H1 (cell line): ENCODE results near the gene GLRB. TPM values are rescaled to one million over a fixed set of nuclear protein-coding genes. Genes with fewer than 3 reads are reported as not detected.

Experiments
- CTCF ChIA-PET: fragments of 300-600 bp; sonication (Branson Sonifier 250); formaldehyde crosslinking; loops from one replicate; lab custom pipeline; 2021; ENCODE audit not compliant: partially characterized antibody; lab: Charles Lee
- POLR2A ChIA-PET: fragments of 300-600 bp; sonication (Branson Sonifier 250); formaldehyde crosslinking; loops from one replicate; lab custom pipeline; 2021; ENCODE audit warnings: inconsistent platforms; ENCODE audit not compliant: partially characterized antibody; lab: Charles Lee
- DNase-seq, 2 experiments: peaks; one replicate each; pipeline versions ENCODE4 v3.0.0 to v3.0.0-alpha.2; 2010 to 2022; ENCODE audit warnings: low spot score in 2 of 2, low read depth in 1 of 2, mixed read lengths in 1 of 2
- FAIRE-seq: peaks from 2 replicates; lab custom pipeline; 2011; peaks lifted over from hg19 to GRCh38; lab: Jason Lieb, UNC
- H2AFZ ChIP-seq: 2 replicates; pipeline ENCODE4 v1.8.1; 2012; ENCODE audit warnings: low read length, inconsistent platforms
- H2AK5ac ChIP-seq: 2 replicates; pipeline ENCODE4 v1.6.1; 2013; ENCODE audit warnings: low read depth, low read length
- H2BK120ac ChIP-seq: replicated peaks from 2 replicates; pipeline ENCODE3; 2013; ENCODE audit warnings: low read depth, low read length, inconsistent platforms
- H2BK12ac ChIP-seq: 2 replicates; pipeline ENCODE4 v1.6.1; 2013; ENCODE audit warnings: low read depth, low read length
- H2BK15ac ChIP-seq: 2 replicates; pipeline ENCODE4 v1.6.1; 2013; ENCODE audit warnings: low read length
- H2BK20ac ChIP-seq: 2 replicates; pipeline ENCODE4 v1.6.1; 2013; ENCODE audit warnings: low read length
- H2BK5ac ChIP-seq: 2 replicates; pipeline ENCODE4 v1.6.1; 2013; ENCODE audit warnings: low read depth, low read length
- H3K14ac ChIP-seq: 2 replicates; pipeline ENCODE4 v1.6.1; 2013; ENCODE audit warnings: inconsistent platforms; ENCODE audit not compliant: insufficient read length
- H3K18ac ChIP-seq: 2 replicates; pipeline ENCODE4 v1.6.1; 2013; ENCODE audit warnings: low read length; ENCODE audit errors: extremely low read depth
- H3K23ac ChIP-seq: 2 replicates; pipeline ENCODE4 v1.6.1; 2013; ENCODE audit warnings: inconsistent platforms; ENCODE audit not compliant: insufficient read length
- H3K23me2 ChIP-seq: 2 replicates; pipeline ENCODE4 v1.6.1; 2013; ENCODE audit warnings: low read depth, low read length
- H3K27ac ChIP-seq: 2 replicates; pipeline ENCODE4 v1.6.1; 2011; ENCODE audit warnings: low read depth, low read length, inconsistent platforms
- H3K27me3 ChIP-seq, 4 experiments: replicated peaks in 1 of 4; 1 replicate in 1 of 4; 2 replicates in 3 of 4; pipeline versions ENCODE4 v1.6.1 to v1.8.1; 2011 to 2013; ENCODE audit warnings: low read length in 3 of 4, mild to moderate bottlenecking in 3 of 4, inconsistent platforms in 2 of 4, mixed read lengths in 2 of 4, moderate library complexity in 1 of 4; ENCODE audit not compliant: control insufficient read depth in 3 of 4, insufficient read depth in 3 of 4; ENCODE audit errors: extremely low read depth in 1 of 4
- H3K36me3 ChIP-seq, 4 experiments: 2 replicates each; pipeline versions ENCODE4 v1.6.1 to v1.8.1; 2011 to 2013; ENCODE audit warnings: mild to moderate bottlenecking in 4 of 4, low read length in 3 of 4, moderate library complexity in 2 of 4, control low read depth in 1 of 4, inconsistent platforms in 1 of 4; ENCODE audit not compliant: insufficient read depth in 4 of 4, control insufficient read depth in 2 of 4
- H3K4ac ChIP-seq: replicated peaks from 2 replicates; pipeline ENCODE3; 2013; ENCODE audit warnings: low read length, low read depth, mixed read lengths, inconsistent platforms; ENCODE audit not compliant: insufficient read length
- H3K4me1 ChIP-seq, 4 experiments: replicated peaks in 1 of 4; 1 replicate in 1 of 4; 2 replicates in 3 of 4; pipeline versions ENCODE4 v1.6.1 to v1.8.1; 2011 to 2013; ENCODE audit warnings: low read length in 3 of 4, inconsistent platforms in 2 of 4, mixed read lengths in 1 of 4; ENCODE audit not compliant: insufficient read depth in 4 of 4, control insufficient read depth in 3 of 4
- H3K4me2 ChIP-seq, 2 experiments: 2 replicates each; pipeline versions ENCODE4 v1.6.1 to v1.8.1; 2011 to 2013; ENCODE audit warnings: low read depth in 2 of 2, low read length in 2 of 2, control low read depth in 1 of 2, inconsistent platforms in 1 of 2, mild to moderate bottlenecking in 1 of 2; ENCODE audit not compliant: insufficient read depth in 1 of 2
- H3K4me3 ChIP-seq, 4 experiments: fragments of 200-600, 300-600 bp in 1 of 4; sonication (generic), shearing (Covaris generic), sonication (Bioruptor Twin) in 1 of 4; 2 replicates each; pipeline versions ENCODE4 v1.5.1 to v1.8.1; 2011 to 2016; ENCODE audit warnings: low read length in 4 of 4, low read depth in 3 of 4, control low read depth in 2 of 4, inconsistent platforms in 2 of 4, mild to moderate bottlenecking in 2 of 4, mixed read lengths in 1 of 4, moderate library complexity in 1 of 4; ENCODE audit not compliant: insufficient read depth in 2 of 4; ENCODE audit errors: extremely low read depth in 1 of 4
- H3K56ac ChIP-seq: replicated peaks from 2 replicates; pipeline ENCODE3; 2013; ENCODE audit warnings: low read depth, mild to moderate bottlenecking, mixed read lengths, low read length, inconsistent platforms; ENCODE audit not compliant: insufficient read length
- H3K79me1 ChIP-seq: 2 replicates; pipeline ENCODE4 v1.6.1; 2013; ENCODE audit warnings: low read depth, low read length, control low read depth
- H3K79me2 ChIP-seq, 2 experiments: 2 replicates each; pipeline versions ENCODE4 v1.6.1 to v1.8.1; 2012 to 2013; ENCODE audit warnings: low read length in 2 of 2, mild to moderate bottlenecking in 2 of 2, inconsistent platforms in 1 of 2; ENCODE audit not compliant: insufficient read depth in 2 of 2, control insufficient read depth in 1 of 2
- H3K9ac ChIP-seq, 4 experiments: replicated peaks in 1 of 4; 1 replicate in 1 of 4; 2 replicates in 3 of 4; pipeline versions ENCODE4 v1.6.1 to v1.8.1; 2011 to 2013; ENCODE audit warnings: low read depth in 3 of 4, low read length in 3 of 4, control low read depth in 2 of 4, mild to moderate bottlenecking in 2 of 4, moderate library complexity in 2 of 4, inconsistent platforms in 1 of 4; ENCODE audit errors: extremely low read depth in 1 of 4
- H3K9me3 ChIP-seq, 2 experiments: 2 replicates each; pipeline versions ENCODE4 v1.6.1 to v1.8.1; 2012 to 2013; ENCODE audit warnings: mild to moderate bottlenecking in 2 of 2, moderate library complexity in 2 of 2, control low read depth in 1 of 2, inconsistent platforms in 1 of 2, low read depth in 1 of 2, low read length in 1 of 2, mixed read lengths in 1 of 2; ENCODE audit not compliant: insufficient read depth in 2 of 2
- H4K20me1 ChIP-seq, 2 experiments: replicated peaks in 1 of 2; 2 replicates each; pipeline versions ENCODE3 to v1.8.1; 2011 to 2013; ENCODE audit warnings: inconsistent platforms in 2 of 2, low read length in 2 of 2, mild to moderate bottlenecking in 1 of 2; ENCODE audit not compliant: insufficient read depth in 2 of 2, control insufficient read depth in 1 of 2
- H4K5ac ChIP-seq: 2 replicates; pipeline ENCODE4 v1.6.1; 2013; ENCODE audit warnings: low read length, low read depth, mixed read lengths, inconsistent platforms; ENCODE audit not compliant: insufficient read length
- H4K8ac ChIP-seq: 2 replicates; pipeline ENCODE4 v1.8.0; 2013; ENCODE audit warnings: mild to moderate bottlenecking, moderate library complexity, low read length, inconsistent platforms; ENCODE audit not compliant: insufficient read depth; ENCODE audit errors: extremely low read depth
- H4K91ac ChIP-seq: replicated peaks from 2 replicates; pipeline ENCODE3; 2013; ENCODE audit warnings: low read length, mixed read lengths, inconsistent platforms; ENCODE audit not compliant: insufficient read length
- BCL11A ChIP-seq, 2 experiments: IDR thresholded peaks; one replicate each; pipeline ENCODE4 v1.6.1; 2011; ENCODE audit warnings: low read depth in 2 of 2, low read length in 2 of 2, mild to moderate bottlenecking in 2 of 2
- CEBPB ChIP-seq: IDR thresholded peaks from 2 replicates; pipeline ENCODE4 v1.6.1; 2012; ENCODE audit warnings: low read depth, low read length
- CREB1 ChIP-seq: IDR thresholded peaks from 2 replicates; pipeline ENCODE4 v1.6.1; 2012; ENCODE audit warnings: inconsistent platforms
- HDAC2 ChIP-seq, 2 experiments: fragments of 300-600 bp in 1 of 2; sonication (generic) in 1 of 2; IDR thresholded peaks; 2 replicates each; pipeline ENCODE4 v1.6.1; 2011 to 2012; ENCODE audit warnings: low read depth in 2 of 2, low read length in 2 of 2, mild to moderate bottlenecking in 2 of 2, moderate library complexity in 2 of 2, borderline replicate concordance in 1 of 2, inconsistent platforms in 1 of 2
- HDAC6 ChIP-seq: IDR thresholded peaks from one replicate; pipeline ENCODE4 v1.7.1; 2012; ENCODE audit warnings: low read depth, mild to moderate bottlenecking, inconsistent platforms, low read length, moderate library complexity
- JUND ChIP-seq: IDR thresholded peaks from 2 replicates; pipeline ENCODE4 v1.6.1; 2011; ENCODE audit warnings: mild to moderate bottlenecking, improper control_type of control experiment, low read length
- RBBP5 ChIP-seq: IDR thresholded peaks from 2 replicates; pipeline ENCODE4 v1.7.1; 2012; ENCODE audit warnings: low read depth, mild to moderate bottlenecking, inconsistent platforms, low read length, moderate library complexity, borderline replicate concordance
- RNF2 ChIP-seq: fragments of 200-900, 300-1000 bp; sonication (generic); IDR thresholded peaks from 2 replicates; pipeline ENCODE4 v1.7.1; 2016; ENCODE audit warnings: borderline replicate concordance, low read depth, mild to moderate bottlenecking, antibody characterized with exemption, low read length; ENCODE audit not compliant: poor library complexity, severe bottlenecking; ENCODE audit errors: missing control alignments
- SAP30 ChIP-seq: fragments of 300-600 bp; sonication (generic); IDR thresholded peaks from 2 replicates; pipeline ENCODE4 v1.7.1; 2012; ENCODE audit warnings: low read length, moderate library complexity, mild to moderate bottlenecking, inconsistent platforms; ENCODE audit not compliant: insufficient read depth, insufficient replicate concordance
- SP2 ChIP-seq: IDR thresholded peaks from 2 replicates; pipeline ENCODE4 v1.6.1; 2012; ENCODE audit warnings: mild to moderate bottlenecking, low read length, inconsistent platforms
- SP4 ChIP-seq: IDR thresholded peaks from 2 replicates; pipeline ENCODE4 v1.6.1; 2012; ENCODE audit warnings: low read length, inconsistent platforms
- WGBS, 2 experiments: shearing (Covaris generic) in 1 of 2; methylation state at CpG; one replicate each; pipeline versions ENCODE4 v1.1.6 to v1.1.7; 2013 to 2015; ENCODE audit warnings: low lambda C conversion rate in 2 of 2, mixed read lengths in 2 of 2, inconsistent platforms in 1 of 2, low coverage in 1 of 2, missing lambda C conversion rate in 1 of 2; ENCODE audit not compliant: insufficient replicate concordance in 2 of 2, insufficient coverage in 1 of 2, insufficient read length in 1 of 2; ENCODE audit errors: extremely low coverage in 1 of 2, missing lambda C conversion rate in 1 of 2; 5-methylcytosine and 5-hydroxymethylcytosine counted together
- polyA plus RNA-seq, 7 experiments: library from polyadenylated mRNA; depleted of rRNA in 3 of 7; stranded (reverse) in 5 of 7; unstranded in 2 of 7; fragments of >200 nt in 5 of 7; fragments of 200-250 nt in 2 of 7; gene quantifications; 1 replicate in 5 of 7; 2 replicates in 1 of 7; 4 replicates in 1 of 7; pipeline versions ENCODE4 v1.2.1 to v1.2.3, GENCODE V29; 2011 to 2013; ENCODE audit warnings: missing spikeins in 2 of 7, mixed read lengths in 2 of 7
- total RNA-seq: library from RNA; stranded (reverse); fragmentation: NEBNext Ultra II Directional; extraction: Animal tissue kit (Norgen Biotek cat#: 25700); gene quantifications from 2 replicates; pipeline ENCODE4 v1.2.1, GENCODE V29; 2021

GLRB gene
- total and polyA plus RNA-seq, 2 of the 8 experiments (the other 6 are each of a cell fraction or from before 2014, with no cell fraction given): 0.33 to 1.1 TPM

- Histone ChIP-seq H4K20me1 (no peaks in the 10 kb centered on the region), H2BK120ac (no peak overlapping the region), H3K23me2 (no peaks in the 10 kb centered on the region), H3K4me1 (no peaks in the 10 kb centered on the region), H3K27me3 (no peaks in the 10 kb centered on the region), H3K4ac (no peak overlapping the region), H3K18ac (no peak overlapping the region), H4K91ac (no peak overlapping the region), H2BK20ac (no peak overlapping the region), H3K27ac (no peak overlapping the region), H3K14ac (no peak overlapping the region), H2AFZ (no peak overlapping the region), H3K56ac (no peak overlapping the region), H3K4me2 (no peak overlapping the region), H3K9me3 (no peaks in the 10 kb centered on the region), H3K79me1 (no peaks in the 10 kb centered on the region), H4K5ac (no peak overlapping the region), H3K23ac (no peak overlapping the region), H4K8ac (no peak overlapping the region), H2BK15ac (no peak overlapping the region), H2AK5ac (no peak overlapping the region), H3K36me3 (no peaks in the 10 kb centered on the region), H2BK5ac (no peak overlapping the region), H3K4me3 (no peak overlapping the region), H3K9ac (no peak overlapping the region), H2BK12ac (no peak overlapping the region), H3K79me2 (no peaks in the 10 kb centered on the region)
- FAIRE-seq (no peak), DNase-seq (no peak)
- no peak for TF ChIP-seq SP2
- TF ChIP-seq SAP30: no peak
- no peak for TF ChIP-seq HDAC2 (IDR thresholded peaks at IDR 0.05; ENCODE audit: borderline replicate concordance in 1 of 2, low read depth in 2 of 2, low read length in 2 of 2)
- TF ChIP-seq RNF2: no peak
- TF ChIP-seq HDAC6: no peak
- TF ChIP-seq JUND: no peak
- no peak for TF ChIP-seq CEBPB
- no peak for TF ChIP-seq SP4
- TF ChIP-seq RBBP5: no peak
- no peak for TF ChIP-seq BCL11A (IDR thresholded peaks at IDR 0.05; ENCODE audit: low read depth in 2 of 2, low read length in 2 of 2)
- TF ChIP-seq CREB1: no peak
- WGBS, 2 experiments: 94% methylated on average over 2 of the region's 2 CpGs; no CpG with 5 or more reads in 1 of the 2 experiments
- CTCF ChIA-PET: interaction anchor here (0.9 kb wide), 1 partner anchor 76 kb away, joined by 3 read pairs; no protein-coding TSS in a partner anchor
- POLR2A ChIA-PET: no interaction called here
These were observed 45.5 kb downstream of the GLRB start for GRCh38 chr4:157121401-157121800.
